Cerebellar nuclear complex (tissue), 1 donor: ENCODE results near the gene RPIA.

Experiments
- DNase-seq, 2 experiments: peaks; one replicate each; lab custom pipeline; 2025; lab: John Stamatoyannopoulos, UW

The RPIA gene

DNA sequence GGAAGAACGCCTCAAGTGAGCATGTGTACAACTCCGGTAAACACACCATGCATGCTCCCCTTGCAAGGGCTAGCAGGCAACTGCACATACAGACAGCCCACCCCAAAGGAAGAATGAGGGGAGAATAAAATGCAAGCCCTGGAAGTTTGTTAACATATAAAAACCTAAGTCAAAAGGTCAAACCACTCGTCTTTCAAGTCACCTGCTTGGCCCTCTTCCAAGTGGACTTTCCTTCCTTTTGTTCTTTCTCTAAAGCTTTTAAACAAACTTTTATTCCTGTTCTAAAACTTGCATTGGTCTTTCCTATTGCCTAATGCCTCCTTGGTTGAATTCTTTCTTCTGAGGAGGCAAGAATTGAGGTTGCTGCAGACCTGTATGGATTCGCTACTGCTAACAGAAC is 5.2 kb upstream of the RPIA start:
- DNase-seq: no peak

DNA sequence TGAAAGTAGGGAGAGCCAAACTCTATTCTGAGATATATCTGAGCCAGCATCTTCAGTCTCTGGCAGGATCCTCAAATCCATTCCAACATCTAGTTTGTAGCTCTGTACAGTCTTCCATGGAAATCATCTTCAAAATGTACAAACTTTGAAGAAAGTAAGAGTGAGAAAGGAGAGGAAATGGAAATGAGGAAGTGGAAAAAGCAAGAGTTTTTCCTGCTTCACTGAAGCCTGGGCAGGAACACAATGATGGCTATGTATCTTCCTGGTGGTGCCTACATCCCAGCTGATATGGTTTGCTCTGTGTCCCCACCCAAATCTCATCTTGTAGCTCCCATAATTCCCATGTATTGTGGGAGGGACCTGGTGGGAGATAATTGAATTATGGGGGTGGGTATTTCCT is 4.1 kb upstream of the RPIA start:
- DNase-seq: no peak

DNA sequence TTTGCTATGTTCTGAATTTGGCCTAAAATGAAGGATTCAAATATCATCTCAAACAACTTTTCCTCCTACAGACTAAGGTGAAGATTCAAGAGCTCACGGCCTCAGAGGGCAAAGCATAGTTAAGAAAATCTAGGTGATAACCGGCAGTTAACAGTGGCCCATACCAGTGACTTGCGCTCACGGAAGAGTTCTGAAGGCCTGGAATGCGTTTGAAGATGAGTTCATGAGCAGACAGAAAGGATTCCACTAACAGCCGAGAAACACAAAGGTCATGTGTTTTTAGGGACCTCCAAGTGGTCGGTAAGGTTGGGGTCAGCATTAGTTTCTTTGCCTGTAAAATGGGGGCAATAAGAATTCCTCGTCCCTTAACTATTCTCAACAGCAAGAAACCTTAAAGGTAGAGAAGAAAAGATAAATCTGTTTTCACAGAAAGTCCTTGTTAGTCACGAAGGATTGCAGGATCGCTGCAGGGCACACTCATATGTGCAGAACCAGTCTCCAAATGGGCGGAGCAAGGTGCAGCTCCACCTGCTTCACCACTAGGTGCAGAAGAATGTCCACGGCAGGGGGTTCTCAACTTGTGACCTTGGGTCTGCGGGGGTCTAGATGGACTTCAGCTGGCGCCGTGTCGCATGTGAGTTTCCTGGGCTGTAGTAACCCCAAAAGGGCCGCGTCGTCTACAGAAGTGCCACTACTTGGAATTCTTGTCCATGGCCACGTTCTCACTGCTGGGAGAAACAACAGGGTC is 708 bp upstream of the RPIA start:
- DNase-seq: no peak

DNA sequence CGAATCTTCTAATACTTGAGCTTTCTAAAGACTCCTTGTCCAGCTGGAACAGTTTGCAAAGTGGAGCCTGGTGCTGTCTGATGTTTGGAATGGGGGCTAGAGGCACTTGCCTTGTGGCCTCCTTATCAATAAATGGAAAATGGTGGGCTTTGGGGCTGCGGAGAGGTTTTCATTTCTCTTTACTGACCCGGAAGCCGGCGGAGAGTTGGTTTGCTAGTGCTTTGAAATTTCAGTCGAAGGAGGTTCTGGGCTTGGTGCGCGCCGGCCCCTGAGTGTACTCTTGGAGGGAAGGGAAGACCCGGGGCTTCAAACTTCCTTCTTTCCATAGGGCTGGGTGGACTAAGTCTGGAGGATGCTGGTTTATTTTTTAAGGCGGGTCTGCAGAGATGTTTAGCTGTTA is 714 bp downstream of the RPIA start:
- DNase-seq: no peak

DNA sequence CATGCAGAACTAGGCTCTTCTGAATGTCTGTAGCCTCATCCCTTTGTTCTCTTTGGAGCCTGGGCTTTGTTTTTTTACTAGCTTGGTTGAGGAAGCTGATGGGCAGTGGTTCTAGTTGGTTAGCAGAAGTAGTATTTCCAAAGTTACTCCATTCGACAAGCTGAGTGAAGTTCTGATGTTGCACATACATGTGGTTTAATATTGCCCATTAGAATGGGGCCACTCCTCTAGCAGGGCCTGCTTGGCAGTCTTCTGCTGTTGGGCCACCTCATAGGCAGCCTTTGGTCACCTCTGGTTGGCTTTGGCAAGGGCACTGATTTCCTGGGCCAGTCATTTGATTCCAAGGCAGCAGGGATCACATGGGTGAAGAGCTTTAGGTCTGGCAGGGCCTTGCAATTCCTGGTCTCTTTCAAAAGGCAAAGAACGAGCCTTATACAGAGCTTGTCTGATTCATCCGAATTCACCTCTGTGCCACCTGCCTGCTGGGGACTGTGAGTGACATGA is 2.5 kb downstream of the RPIA start:
- no peak for DNase-seq

DNA sequence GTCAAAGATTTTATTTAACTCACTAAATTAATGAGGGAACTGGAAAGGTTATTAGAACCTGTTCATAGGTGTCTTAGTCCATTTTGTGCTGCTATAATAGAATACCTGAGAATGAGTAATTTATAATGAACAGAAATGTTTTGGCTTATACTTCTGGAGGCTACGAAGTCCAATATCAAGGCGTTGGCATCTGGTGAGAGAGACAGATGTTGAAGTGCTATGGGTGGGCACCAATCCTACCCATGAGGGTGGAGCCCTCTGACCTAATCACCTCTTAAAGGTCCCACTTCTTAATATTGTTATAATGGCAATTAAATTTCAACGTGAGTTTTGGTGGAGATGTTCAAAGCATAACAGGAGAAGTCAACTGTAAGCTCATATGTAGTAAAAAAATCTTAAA is 5.1 kb downstream of the RPIA start:
- no peak for DNase-seq

DNA sequence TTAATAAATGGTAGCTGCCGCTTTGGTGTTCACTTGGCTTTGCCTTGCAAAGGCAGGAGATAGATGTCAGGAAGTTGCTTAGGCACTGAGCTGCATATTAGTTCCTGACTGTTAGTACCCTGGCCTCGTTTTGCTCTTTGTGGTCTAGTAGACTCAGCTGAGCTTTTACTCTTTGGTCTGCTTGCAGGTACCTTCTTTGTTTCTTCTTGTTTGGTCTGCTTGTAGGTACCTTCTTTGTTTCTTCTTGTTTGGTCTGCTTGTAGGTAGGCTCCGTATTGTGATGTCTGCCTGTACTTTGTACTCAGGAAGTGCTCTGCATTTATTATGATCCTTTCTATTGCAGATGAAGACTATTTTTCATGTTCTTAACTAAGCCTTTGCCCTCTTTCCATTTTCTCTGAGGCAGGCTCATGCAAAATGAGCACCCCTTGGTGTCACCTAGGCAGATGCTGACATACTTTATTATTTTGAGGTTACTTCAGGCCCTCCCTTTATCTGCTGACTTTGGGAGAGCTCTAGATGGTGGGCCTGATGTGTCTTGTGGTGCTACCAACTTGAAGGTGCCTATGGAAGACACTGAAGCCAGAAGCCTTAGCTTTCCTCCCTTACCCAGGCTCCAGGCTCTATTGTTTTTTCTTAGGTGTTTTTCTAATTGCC is 6.0 kb downstream of the RPIA start:
- DNase-seq: no peak

DNA sequence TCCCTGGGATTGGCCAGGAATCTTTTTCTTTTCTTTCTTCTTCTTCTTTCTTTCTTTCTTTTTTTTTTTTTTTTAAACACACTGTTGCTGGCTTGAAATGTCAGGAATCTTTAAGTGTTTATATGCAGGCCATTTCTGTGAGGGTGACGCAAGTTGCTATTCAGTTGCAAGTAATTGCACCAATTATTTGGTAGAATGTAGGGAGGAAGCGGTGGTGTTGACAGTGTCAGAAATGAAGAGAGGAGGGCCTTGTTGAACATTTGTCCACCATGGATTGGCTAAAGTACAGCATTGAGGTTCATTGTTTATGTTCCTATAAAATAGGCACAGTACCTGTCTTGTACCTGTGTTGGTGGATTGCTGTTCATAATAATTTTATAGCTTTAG is 6.5 kb downstream of the RPIA start:
- DNase-seq: no peak

DNA sequence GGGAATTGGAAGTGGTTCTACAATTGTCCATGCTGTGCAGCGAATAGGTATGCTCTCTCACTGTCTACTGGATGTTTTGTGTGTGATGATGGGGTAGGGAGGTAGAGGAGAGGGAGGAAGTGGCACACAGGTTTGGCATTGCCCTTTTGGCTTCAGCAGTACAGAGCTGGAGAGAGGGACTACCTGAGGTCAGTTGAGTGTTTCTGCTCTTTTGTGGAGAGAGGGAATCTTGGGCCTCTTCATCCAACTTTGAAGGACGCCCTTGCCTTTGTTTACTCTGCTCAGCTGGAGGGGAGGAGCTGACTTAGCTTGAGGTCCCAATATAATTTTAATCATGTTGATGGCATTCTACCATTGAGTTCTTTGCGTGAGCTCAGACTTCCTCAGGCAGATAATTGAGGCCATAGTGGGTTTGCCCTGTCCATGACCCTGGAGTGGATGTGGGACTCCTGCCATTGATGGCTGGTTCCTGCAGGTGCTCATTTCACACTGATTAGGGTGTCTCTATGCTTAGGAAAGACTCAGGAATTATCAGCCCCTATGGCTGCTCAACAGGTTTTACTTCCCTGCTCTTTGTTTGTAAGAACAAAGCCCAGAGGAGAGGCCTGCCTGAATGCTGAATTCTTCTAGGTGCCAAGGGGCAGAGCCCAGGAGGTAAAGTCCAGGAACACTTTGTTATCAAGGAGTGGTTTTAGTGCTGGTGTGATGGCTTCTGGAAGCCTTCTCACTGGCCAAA is 7.2 kb downstream of the RPIA start:
- DNase-seq: no peak

DNA sequence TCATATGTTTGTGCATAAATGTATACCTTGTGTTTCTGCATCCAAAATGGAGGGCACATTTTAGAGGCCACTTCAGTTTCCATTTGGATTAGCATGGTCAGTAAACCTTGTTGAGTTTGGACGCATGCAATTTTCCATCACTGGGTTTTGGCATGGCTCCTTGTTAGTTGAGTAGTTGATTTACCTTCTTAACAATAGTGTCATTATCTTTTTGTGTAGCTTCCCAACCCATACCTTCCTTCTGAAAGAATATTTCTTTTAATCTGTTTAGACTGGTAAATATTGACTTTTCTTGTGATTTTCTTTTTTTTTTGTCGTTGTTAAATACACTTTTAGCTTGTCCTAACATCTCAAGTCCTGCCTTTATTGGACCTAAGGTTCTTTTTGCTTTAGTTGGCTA is 15.5 kb downstream of the RPIA start:
- DNase-seq: no peak

DNA sequence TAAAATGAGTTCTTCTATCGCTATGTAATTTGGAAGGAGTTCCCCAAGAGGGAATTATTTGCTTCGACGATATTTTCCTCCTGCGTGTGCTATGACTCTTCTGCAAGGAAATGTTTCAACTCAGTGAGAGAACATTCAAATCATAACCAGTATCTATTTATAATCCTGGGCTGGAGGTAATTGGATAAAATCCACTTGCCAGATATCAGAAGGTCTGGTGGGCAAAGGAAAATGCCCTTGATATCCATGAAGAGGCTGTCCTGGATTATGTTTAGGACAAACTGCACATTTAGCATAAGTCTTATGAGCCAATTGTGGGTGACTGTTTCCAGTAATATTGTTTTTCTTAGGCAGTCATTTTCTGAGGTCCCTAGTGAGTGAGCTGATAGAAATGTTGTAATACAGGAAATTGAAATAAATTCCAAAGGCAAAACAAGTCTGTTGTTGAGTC is 17.7 kb downstream of the RPIA start:
- DNase-seq: no peak

DNA sequence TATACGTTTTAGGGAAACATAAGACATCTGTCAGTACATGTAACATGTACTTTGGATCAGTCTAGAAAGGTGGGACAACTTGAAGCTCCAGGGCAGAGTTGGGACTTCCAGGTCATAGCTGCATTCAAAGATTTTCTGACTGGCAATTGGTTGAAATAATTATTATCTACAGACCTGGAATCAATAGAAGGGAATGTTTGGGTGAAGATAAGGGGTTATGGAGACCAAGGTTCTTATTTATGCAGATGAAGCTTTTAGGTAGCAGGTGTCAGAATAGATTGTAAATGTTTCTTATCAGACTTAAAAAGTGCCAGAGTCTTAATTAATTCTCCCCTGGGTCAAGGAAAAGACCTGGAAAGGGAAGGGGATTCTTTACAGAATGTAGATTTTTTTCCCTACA is 19.8 kb downstream of the RPIA start:
- no peak for DNase-seq

DNA sequence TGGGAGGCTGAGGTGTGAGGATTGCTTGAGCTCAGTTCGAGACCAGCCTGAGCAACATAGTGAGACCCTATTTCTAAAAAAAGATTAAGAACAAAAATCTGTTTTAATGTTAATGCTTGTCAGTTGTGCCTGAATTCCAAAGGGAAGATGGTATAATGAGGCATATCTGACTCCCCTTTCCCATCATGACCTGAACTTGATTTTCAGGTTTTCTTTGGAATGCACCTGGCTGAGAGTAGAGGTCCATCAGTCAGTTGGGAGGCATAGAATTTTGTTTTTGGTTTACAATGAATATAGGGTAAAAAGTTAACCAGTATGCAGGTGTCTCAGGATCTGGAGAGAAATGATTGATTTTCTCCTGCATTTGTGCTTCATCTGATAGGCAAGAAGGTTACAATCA is 20.4 kb downstream of the RPIA start:
- no peak for DNase-seq

DNA sequence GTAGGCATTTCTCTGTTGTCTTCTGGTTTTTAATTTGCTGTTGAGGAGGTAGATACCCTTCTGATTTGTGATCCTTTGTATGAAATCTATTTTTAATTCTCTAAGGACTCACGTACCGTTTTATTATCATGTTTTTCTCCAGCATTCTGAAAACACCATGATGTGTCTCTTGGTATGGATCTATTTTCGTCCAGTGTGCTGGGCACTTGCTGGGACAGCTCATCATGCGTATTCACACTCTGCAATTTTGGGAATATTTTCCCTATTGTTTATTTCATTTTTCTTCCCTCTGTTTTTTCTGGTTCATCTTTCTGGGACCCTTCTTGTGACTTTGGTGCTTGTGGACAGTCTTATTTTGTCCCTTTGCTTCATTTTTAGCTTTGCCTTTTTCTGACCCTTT is 21.9 kb downstream of the RPIA start:
- DNase-seq: no peak

DNA sequence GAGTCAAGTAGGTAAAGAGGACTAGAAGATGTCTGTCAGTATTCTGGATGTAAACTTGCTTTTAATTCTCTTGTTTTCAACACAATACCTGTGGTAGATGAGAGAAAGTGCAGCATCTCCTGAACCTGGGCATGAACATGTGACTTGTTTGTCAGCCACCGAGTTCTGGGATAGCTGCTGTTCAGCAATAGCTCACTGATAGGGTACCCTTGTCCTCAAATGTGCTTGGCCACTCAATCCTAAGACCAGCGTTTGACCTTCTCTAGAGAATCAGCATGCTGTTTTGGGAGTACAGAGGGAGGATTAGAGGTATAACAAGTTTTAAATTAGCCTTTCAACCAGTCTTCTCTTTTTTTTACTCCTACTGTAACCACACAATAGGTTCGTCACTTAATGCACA is 23.2 kb downstream of the RPIA start:
- no peak for DNase-seq

DNA sequence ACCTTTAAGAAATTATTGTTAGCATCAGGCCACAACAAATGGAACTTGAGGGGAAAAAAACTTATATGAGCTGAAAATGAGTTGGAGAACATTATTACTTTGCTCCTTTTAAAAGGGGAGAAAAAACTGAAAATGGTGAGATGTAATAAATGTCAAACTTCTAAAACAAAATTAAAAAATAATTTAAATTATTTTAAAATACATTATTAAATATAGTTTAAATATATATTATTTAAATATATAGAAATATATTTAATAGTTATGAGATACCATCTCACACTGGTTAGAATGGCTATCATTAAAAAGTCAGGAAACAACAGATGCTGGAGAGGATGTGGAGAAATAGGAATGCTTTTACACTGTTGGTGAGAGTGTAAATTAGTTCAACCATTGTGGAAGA is 28.9 kb downstream of the RPIA start:
- no peak for DNase-seq

DNA sequence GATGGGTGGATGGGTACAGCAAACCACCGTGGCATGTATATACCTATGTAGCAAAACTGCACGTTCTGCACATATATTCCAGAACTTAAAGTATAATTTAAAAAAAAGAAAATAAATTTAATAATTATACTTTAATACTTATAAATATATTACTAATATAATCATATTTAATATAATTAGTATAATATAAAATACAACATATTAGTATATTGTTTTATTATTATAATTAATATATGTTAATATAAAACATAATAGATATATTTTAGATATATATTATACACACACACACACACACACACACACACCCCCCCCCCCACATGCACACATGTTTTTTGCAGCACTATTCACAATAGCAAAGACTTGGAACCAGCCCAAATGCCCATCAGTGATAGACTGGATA is 29.8 kb downstream of the RPIA start:
- DNase-seq: no peak

DNA sequence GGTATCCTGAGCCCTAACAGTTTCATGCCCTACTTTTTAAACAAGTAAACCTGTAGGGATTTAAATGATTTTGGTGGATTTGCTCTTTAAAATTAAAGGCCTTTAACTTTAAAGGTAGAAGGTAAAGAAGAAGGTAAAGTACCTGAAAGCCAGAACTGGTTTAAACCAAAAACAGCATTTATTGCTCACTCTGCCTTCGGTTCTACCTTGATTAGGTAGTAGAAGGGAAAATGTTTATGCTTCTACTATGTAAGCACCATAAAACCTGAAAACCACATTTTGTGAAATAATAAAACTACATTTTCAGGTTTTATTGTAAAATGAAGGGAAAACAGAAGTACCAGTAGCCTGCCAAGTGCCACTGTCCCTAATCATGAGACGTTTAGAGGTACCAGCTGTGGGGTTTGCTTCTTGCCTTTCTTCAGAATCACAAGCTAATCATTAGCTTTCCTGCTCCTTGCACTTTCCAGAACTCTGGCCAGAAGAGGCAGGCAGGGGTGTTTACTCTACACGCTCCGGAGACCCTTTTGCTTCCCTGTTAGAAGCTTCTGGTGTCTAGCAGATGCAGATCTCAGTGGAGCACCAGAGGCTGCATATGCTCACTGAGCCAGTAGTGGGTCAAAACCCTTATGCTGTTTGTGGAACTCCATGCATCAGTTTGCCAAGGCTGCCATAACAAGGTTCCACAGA is 33.3 kb downstream of the RPIA start:
- no peak for DNase-seq

DNA sequence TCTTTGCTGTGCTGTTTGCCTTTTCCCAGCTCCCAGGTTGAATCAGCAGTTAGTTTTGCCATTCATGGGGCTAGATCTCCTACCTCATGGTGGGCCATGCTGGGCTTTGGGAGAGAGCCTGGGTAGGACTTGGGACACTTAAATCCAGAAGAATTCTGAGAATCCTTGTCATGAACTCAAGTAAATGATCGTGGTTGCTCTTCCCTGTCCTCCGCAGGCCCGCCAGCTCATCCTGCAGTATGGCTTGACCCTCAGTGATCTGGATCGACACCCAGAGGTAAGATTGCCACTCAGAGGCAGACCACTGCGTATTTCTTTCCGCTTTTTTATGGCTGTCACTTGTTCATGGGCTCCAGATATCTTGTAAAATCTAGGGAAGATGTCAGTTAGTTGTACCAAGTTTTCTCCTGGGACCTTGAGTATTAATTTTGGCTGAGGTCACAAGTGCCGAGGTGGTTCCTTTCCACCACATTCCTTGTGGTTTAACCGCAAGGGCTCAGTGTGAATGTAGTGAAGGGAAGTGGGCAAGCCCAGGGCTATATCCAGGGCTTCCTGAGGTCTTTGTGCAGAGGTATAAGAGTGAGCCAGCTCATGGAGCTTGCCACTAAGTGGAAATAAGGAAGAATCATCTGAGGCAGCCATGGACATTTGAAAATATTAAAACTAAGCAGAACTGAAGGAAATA is 37.7 kb downstream of the RPIA start:
- DNase-seq: no peak

DNA sequence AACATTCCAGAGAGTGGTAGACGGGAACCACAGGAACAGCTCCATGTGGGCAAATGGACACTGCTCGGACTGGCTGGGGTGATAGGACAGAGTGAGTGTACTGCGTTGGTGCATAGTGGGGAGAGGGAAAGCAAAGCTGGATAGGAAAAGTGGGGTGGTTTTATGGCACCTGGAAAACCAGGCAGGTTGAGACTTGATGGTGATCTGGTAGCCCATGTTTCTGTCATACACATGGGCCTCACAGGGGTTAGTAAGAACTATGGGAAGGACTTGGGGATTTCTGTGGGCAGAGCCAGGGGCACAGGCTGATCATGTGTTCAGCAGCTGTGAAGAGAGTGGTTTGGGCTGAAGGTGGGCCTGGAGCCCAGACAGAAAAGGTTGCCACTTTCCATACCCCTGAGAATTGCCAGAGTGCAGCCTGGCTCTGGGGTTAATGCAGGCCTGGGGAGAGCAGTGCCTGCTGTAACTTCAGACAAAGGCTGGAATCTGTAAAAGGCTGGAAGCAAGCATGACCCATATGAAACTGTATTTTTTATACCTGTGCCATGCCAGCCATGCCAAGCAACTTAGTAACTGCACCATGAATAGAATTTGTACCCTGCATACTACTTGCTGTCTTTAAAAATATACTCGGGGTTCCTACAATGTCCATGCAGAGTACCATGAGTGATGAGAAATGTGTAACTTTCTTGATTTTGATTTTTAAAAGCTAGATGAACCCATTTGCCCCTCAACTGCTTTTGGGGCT is 41.9 kb downstream of the RPIA start:
- no peak for DNase-seq

DNA sequence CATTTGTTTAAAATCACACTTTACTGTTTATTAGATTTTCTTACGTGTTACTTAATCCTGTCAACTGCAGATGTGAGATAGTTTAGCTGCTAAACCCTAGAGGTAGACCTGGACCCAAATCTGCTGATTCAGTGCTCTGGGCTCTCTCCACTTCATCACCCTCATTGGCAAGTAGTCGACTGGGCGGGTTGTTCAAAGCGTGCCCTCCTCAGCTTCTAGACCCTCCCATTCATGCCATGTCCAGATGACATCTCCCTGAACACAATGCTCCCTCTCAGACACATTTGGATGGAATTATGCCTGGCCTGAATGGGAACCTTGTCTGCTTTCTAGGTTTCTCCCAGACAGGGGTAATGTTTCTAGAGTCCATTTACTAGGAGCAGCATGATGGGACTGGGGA is 43.7 kb downstream of the RPIA start:
- no peak for DNase-seq
